ENCODE measurements around the gene EBI3. TPM values are rescaled to one million over a fixed set of nuclear protein-coding genes. Genes with fewer than 3 reads are reported as not detected.
"Not testable (repeated sequence)": the region's sequence is repeated elsewhere in the genome, so short reads cannot be mapped to it uniquely, and the experiment has no call there.

The EBI3 gene
- total RNA-seq, 1 donor from 2014 or later: 5.6 TPM

DNA sequence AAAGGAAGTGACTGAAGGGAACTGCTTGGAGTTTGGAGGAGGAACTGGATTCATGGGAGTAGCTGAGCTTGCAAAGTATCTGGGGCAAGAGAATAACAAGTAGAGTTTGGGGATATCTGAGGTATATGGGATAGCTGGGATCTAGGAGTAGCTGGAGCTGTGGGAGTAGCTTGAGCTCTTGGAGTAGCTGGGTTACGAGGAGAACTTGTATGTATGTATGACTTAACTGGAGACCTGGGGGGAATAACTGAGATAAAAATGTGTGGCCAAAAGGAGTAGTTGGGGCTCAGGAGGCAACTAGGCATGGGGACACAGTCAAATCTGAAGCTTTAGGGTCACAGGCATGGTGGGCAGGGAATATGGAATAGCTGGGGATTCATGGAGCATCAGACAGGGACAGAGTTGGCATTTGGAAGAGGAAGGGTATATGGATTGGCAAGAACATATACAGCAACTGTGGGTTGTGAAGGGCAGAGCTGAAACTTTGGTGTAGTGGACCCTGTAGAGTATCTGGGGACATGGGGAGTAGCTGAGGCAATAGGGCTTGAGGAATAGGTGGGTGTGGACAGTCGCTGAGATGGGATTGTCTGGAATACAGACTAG, 28.3 kb upstream of the EBI3 start:
- DNase-seq (ENCODE audit: low spot score): no peak

DNA sequence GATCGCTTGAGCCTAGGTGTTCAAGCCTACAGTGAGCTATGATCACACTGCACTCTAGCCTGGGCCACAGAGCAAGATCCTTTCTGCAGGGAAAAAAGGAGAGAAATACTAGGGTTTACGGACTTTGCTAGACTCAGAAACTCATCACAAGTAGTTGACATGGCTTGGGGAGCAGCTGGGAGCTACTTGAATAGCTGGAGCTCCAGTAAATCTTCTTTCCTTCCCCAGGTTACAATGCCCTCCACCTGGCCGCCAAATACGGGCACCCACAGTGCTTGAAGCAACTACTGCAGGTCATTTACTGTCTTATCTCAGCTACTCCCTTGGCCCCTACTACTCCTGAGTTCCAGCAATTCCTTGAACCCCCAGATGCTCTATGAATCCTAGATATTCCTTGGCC, 27.5 kb upstream of the EBI3 start:
- DNase-seq (ENCODE audit: low spot score): no peak

DNA sequence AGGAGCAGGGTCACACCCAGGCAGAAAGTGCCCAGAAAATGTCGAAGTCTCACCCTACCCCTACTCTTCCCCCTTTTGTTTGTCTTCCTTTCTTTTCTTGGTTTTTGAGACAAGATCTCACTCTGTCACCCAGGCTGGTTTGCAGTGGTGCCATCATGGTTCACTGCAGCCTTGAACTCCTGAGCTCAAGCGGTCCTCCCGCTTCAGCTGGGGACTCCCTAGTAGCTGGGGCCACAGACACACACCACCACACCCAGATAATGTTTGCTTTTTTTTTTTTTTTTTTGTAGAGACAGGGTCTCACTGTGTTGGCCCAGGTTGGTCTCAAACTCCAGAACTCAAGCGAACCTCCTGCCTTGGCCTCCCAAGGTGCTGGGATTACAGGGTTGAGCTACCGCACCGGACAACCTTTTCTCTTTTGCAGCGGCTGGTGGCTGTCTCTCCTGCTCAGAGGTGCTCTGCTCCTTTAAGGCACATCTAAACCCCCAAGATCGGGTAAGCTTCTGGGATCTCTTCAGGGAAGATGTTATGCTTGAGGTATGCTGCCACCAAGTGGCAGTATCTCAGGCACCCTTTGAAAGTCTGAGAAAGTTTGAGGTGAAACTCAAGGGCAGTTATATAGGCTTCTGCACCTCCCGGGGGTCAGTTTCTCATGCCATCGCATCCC, 22.4 kb upstream of the EBI3 start:
- no peak for DNase-seq (ENCODE audit: low spot score)

DNA sequence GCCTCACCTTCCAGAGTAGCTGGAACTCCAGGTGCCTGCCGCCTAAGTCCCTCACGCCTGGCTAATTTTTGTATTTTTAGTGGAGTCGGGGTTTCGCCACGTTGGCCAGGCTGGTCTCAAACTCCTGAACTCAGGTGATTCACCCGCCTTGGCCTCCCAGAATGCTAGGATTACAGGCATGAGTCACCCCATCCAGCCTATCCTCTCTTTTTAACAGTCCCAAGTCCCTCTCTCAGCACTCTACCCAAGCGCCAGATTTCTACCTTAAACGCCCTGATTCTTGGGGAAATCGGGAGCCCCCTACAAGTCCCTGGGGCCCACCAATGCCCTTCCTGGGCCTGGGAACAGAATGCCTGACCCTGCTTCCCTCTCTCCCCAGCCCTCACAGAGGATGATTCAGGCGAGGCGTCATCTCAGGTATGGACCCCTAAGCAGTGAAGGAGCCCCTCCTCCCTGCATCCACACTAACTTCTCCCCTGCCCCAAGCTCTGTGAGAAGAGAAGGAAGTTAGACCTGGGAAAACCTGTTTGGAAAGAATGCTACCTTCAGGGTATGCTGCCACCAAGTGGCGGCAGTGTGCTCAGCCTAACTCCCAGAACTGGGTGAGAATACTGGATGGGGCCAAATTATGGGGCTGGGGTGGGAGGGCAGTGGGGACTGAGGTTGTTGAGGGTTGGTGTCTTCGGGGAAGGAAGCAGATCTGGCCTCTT, 20.8 kb upstream of the EBI3 start:
- peak; percentile 22 for DNase-seq (ENCODE audit: low spot score)

DNA sequence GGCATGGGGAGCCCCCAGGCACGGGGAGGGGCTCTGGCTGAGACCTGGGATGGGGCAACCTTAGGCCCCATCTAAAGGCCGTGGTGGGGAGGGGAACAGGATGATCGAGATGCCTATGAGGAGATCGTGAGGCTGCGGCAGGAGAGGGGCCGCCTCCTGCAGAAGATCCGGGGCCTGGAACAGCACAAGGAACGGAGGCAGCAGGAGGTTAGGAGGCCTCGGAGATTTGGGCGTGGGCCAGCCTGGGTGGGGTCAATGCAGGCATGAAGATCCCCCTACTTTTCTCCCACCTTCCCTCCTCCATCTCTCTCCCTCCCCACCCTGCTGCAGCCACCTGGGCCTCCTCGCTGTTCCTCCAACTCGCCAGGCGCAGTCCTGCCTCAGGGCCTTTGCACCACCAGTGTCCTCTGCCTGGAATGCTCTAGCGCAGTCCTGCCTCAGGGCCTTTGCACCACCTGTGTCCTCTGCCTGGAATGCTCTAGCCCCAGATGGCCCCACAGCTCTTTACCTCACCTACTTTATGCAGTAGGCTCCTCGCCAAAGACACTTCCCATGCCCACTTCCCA, 19.1 kb upstream of the EBI3 start:
- DNase-seq (ENCODE audit: low spot score): no peak

DNA sequence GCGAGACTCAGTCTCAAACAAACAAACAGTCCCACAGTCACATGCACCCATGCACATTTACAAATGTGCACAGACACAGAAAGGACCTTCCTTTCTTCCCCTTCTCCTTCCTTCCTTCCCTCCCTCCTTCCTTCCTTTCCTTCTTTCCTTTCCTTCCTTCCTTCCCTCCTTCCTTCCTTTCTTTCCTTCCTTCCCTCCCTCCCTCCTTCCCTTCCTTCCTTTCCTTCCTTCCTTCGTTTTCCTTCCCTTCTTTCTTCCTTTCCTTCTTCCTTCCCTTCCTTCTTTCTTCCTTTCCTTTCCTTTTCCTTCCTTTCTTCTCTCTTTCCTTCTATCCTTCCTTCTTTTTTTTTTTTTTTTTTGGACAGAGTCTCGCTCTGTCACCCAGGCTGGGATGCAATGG, 16.2 kb upstream of the EBI3 start:
- no peak for DNase-seq (ENCODE audit: low spot score)

DNA sequence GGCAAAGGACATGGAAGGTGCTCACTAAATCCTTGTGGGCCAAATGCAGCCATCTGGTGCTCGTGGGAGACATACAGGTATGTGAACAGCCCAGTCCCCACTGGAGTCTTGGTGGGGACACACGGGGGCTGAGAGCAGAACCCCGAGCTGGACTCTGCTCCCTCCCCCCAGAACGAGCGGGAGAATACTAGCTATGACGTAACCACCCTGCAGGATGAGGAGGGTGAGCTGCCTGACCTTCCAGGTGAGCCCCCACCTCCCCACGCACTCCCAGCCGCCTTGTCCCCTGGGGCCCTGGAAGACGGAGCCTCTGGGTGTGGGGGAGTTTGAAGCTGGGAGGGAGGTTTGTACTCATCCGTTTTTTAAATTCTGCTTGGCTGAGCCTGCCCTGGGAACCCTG, 13.5 kb upstream of the EBI3 start:
- DNase-seq (ENCODE audit: low spot score): no peak

DNA sequence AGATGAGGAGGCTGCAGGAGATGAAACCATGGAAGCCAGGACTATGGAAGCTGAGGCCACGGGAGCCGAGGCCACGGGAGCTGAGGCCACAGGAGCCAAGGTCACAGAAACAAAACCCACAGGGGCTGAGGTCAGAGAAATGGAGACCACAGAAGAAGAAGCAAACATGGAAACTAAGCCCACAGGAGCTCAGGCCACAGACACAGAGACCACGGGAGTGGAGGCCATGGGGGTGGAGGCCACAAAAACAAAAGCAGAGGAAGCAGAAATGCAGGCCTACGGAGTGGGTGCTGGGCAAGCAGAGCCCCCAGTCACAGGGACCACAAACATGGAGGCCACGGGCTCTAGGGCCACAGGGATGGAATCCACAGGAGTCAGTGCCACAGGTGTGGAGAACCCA, 12.5 kb upstream of the EBI3 start:
- no peak for DNase-seq (ENCODE audit: low spot score)

DNA sequence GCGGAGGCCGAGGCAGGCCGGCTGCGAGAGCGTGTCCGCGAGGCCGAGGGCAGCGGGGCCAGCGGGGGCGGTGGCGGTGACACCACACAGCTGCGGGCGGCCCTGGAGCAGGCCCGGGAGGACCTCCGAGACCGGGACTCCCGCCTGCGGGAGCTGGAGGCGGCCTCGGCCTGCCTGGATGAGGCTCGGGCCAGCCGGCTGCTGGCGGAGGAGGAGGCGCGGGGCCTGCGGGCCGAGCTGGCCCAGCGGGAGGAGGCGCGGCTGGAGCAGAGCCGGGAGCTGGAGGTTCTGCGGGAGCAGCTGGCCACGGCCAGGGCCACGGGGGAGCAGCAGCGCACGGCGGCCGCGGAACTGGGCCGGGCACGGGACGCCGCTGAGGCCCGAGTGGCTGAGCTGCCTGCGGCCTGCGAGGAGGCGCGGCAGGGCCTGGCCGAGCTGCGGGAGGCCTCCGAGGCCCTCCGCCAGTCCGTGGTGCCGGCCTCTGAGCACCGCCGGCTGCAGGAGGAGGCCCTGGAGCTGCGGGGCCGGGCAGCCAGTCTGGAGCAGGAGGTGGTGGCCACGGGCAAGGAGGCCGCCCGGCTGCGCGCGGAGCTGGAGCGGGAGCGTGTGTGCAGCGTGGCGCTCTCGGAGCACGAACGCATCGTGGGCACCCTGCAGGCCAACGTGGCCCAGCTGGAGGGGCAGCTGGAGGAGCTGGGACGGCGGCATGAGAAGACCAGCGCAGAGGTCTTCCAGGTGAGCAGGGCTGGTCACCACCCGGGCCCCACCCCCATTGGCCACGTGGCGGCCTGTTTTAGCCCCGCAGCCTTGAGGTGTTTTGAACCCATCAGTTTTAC, 11.7 kb upstream of the EBI3 start:
- no peak for DNase-seq (ENCODE audit: low spot score)

DNA sequence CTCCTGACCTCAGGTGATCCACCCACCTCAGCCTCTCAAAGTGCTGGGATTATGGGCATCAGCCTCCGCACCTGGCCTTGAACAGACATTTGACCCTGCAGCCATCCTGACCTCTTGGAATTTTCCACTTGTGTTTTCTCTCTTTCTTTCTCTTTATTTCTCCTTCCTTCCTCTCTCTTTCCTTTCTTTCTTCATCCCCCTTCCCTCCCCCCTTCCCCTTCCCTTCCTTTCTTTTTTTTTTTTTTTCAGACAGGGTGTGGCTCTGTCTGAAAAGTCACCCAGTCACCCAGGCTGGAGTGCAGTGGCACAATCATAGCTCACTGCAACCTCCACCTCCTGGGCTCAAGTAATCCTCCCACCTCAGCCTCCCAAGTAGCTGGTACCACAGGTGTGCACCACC, 10.8 kb upstream of the EBI3 start:
- DNase-seq (ENCODE audit: low spot score): not testable (repeated sequence)

DNA sequence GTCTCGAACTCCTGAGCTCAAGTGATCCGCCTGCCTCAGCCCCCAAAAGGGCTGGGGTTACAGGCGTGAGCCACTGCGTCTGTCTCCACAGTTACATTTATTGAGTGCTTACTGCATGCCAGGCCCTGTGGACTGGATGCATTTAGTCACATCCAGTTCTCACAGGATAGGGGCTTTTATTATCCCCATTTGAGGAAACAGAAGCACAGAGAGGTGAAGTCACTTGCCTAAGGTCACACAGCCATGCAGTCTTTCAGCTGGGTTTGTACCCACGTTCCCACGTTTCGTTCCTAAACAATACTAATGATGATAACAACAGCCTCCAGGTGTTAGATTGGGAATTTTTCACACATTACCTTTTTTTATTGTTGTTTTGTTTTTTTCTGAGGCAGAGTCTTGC, 9.1 kb upstream of the EBI3 start:
- DNase-seq (ENCODE audit: low spot score): no peak

DNA sequence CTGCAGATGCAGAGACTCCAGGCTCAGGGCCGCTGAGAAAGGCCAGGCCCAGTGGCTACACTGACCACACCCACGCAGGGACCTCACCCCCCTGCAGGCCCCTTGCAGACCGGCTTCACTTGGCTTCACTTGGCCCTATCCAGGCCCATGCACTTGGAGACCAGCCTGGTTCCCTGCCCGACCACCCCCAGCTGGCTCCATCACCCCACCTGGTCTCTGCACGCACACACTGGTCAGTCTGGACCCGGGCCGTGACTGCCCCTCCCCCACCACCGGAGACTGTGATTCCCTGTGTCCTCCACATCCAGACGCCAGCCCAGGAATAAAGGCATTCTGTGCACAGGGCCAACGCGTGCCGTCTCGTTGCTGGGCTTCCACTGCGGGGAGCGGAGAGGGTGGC, 4.9 kb upstream of the EBI3 start:
- no peak for DNase-seq (ENCODE audit: low spot score)

DNA sequence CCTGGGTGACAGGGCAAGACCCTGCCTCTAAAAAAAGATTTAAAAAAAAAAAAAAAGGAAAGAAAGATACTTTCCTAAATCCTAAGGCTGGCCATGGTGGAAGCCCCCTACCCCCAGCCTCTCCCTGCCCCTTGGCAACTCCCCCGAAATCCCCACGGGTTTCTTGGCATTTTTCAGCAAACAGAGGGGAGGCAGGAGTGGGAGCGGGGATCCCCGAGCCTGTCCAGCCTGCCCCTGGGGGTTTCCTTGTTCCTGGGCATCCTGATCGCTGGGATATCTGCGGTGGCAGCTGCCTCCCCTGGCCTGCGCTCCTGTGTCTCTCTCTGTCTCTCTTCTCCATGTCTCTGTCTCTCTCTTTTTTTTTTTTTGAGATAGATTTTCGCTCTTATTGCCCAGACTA, 3.4 kb upstream of the EBI3 start:
- DNase-seq (ENCODE audit: low spot score): no peak

DNA sequence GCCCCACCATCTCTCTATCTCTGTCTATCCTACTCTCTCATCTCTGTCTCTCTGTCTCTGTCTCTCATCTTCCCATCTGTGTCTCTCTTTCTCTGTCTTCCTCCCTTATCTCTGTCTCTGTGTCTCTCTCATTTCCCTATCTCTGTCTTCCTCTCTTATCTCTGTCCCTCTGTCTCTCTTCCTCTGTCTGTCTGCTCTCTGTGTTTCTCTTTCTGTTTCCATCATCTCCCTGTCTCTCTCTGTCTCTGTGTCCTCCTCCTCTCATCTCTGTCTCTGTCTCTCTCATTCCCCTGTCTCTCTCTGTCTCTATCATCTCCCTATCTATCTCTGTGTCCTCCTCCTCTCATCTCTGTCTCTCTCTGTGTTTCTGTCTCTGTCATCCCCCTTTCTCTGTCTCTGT, 1.6 kb upstream of the EBI3 start:
- no peak for DNase-seq (ENCODE audit: low spot score)

DNA sequence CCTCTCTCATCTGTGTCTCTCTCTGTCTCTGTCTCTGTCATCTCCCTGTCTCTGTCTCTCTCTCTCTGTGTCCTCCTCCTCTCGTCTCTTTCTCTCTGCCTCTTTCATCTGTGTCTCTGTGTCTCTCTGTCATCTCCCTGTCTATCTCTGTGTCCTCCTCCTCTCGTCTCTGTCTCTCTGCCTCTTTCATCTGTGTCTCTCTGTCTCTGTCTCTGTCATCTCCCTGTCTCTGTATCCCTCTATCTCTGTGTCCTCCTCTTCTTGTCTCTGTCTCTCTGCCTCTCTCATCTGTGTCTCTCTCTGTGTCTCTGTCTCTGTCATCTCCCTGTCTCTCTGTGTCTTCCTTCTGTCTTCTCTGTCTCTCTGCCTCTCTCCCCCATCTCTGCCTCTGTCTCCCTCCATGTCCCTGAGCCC, 551 bp upstream of the EBI3 start:
- DNase-seq (ENCODE audit: low spot score): no peak

DNA sequence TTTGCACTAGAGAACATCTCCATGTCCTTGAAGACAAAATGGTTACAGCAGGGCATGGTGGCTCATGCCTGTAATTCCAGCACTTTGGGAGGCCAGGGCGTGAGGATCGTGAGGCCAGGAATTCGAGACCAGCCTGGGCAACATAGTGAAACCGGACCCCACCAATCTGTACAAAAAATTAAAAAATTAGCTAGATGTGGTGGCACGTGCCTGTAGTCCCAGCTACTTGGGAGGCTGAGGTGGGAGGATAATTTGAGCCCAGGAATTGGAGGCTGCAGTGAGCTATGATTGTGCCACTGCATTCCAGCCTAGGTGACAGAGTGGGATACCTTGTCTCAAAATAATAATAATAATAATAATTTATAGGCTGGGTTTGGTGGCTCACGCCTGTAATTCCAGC, 914 bp downstream of the EBI3 start:
- not testable (repeated sequence) for DNase-seq (ENCODE audit: low spot score)

DNA sequence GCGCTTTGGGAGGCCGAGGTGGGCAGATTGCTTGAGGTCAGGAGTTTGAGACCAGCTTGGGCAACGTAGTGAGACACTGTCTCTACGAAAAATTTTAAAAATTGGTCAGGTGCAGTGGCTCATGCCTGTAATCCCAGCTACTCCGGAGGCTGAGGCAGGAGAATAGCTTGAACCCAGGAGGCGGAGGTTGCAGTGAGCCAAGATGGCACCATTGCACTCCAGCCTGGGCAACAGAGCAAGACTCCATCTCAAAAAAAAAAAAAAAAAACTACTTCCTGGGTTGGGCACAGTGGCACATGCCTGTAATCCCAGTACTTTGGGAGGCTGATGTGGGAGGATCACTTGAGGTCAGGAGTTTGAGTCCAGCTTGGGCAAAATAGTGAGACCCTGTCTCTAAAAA, 2.2 kb downstream of the EBI3 start:
- DNase-seq (ENCODE audit: low spot score): not testable (repeated sequence)

DNA sequence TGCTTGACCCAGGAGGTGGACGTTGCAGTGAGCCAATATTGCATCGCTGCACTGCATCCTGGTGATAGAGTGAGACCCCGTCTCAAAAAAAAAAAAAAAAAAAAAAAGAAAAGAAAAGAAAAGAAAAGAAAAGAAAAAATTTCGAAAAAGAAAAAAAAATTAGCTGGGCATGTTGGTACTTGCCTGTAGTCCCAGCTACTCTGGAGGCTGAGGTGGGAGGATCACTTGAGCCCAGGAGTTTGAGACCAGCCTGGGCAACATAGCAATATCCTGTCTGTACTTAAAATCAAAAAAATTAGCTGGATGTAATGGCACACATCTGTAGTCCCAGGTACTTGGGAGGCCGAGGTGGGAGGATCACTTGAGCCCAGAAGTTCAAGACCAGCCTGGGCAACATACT, 2.8 kb downstream of the EBI3 start:
- DNase-seq (ENCODE audit: low spot score): not testable (repeated sequence)

DNA sequence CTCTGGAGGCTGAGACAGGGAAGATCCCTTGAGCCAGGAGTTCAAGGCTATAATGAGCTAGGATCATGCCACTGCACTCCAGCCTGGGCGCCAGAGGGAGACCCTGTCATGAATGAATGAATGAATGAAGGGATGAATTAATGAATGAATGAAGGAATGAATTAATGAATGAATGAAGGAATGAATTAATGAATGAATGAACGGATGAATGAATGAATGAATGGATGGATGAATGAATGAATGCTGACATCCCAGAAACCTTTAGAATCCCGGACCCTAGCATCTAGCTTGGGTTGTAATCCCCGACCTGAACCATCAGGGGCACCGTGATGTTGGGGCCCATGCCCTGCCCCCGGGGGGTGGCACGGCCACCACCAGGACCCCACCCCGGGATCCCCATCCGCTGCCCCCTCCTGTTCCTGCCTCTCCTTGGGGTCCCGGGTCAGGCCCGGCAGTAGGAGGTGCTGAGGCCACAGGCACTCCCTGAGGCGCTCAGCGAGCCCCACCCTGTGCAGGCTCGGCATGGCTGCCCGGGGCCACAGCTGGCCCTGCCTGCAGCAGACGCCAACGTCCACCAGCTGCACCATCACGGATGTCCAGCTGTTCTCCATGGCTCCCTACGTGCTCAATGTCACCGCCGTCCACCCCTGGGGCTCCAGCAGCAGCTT, 3.4 kb downstream of the EBI3 start:
- DNase-seq (ENCODE audit: low spot score): no peak

DNA sequence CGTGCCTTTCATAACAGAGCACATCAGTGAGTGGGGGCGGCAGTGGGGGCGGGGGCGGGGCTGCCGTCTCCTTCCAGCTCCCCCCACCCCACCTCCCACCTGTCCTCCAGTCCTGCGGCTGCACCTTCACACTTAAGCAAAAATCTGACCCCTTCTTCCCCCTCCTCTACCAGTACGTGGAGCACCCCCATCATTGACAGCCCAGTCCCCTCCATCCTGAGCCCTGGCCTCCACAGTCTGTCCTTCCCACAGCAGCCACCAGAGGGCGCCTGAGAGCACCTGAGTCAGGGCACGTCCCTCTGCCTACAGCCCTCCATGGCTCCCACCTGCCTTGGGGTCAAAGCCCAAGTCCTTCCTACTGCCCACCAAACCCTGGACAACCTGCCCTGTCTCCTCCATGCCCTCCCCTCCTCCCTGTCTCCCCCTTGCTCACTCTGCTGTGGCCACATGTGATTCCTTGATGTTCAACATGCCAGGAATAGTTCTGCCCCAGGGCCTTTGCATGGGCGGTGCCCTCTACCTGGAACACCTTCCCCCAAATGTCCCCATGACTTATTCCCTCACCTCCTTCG, 4.0 kb downstream of the EBI3 start:
- DNase-seq (ENCODE audit: low spot score): peak; percentile 22
